Measurements from ENCODE around the gene DPP7.

Gene DPP7

GRCh38 chr9:137114613-137115393 lies at the start of gene DPP7:
TSS of gene DPP7 (minus strand) at chr9:137114733. CDS start at chr9:137114713, 20 bp downstream.
- DNase-seq, result peak; percentile 89

DNA sequence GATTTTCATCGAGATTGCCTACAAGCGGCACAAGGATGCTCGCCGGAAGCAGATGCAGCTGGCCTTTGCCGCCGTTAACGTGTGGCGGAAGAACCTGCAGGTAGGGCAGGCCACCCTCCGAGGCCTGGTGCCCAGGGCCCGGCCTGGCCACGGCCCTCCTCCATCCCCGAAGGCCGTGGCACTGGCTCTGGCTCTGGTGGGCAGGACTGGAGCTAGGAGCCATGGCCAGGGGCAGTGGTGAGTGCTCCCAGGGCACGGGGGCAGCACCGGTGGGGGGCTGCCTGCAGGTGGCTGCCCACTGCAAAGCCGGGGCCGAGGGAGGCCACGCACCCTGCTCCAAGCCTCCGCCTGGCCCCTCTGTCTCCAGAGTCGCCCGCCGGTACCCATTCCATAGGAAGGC lies 49.3 kb upstream of the DPP7 start:
- Mint-ChIP-seq H3K27ac (no peak overlapping the region), H3K27me3 (peaks cover 97% of the 10 kb centered on the region), H3K36me3 (no peaks in the 10 kb centered on the region), H3K4me1 (peaks cover 7% of the 10 kb centered on the region), H3K4me3 (no peak overlapping the region), H3K9me3 (no peaks in the 10 kb centered on the region)
- no peak for DNase-seq
- CTCF ChIA-PET, result interaction anchor here (1.3 to 1.4 kb wide), 2 partner anchors 12 to 73 kb away, joined by 4 to 8 read pairs; no protein-coding TSS in a partner anchor

More at GRCh38 chr9:137114613-137115393, at the start of gene DPP7:
- H3K4me3 Mint-ChIP-seq, result peak within 1 kb of the TSS; percentile 73
- no peaks in the 10 kb centered on the region for H3K27me3 Mint-ChIP-seq
- peaks cover 6% of the 10 kb centered on the region for H3K36me3 Mint-ChIP-seq
- H3K4me1 Mint-ChIP-seq, result peaks cover 8% of the 10 kb centered on the region
- H3K27ac Mint-ChIP-seq, result no peak within 1 kb of the TSS
- CTCF ChIA-PET, result interaction anchor here (0.7 to 2.6 kb wide), 5 partner anchors 10 to 122 kb away, joined by 3 to 7 read pairs (median 4); partner anchors contain the start of gene MAN1B1
- no peaks in the 10 kb centered on the region for H3K9me3 Mint-ChIP-seq

DNA sequence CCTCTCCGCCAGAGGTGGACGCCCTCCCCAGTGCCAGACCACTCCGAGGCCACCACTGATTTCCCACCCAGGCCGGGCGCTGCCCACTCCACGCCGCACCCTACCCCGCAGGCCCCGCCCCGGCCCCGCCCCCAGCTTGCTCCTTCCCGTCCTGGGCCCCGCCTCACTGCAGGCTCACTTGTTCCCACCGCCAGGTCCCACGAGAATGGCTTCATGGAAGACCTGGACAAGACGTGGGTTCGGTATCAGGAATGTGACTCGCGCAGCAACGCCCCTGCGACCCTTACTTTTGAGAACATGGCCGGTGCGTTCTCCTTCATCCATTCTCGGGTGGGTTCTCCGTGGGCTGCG lies 48.8 kb upstream of the DPP7 start:
- Mint-ChIP-seq H3K36me3 (no peaks in the 10 kb centered on the region), H3K4me1 (peaks cover 7% of the 10 kb centered on the region), H3K4me3 (no peak overlapping the region), H3K27ac (no peak overlapping the region), H3K9me3 (no peaks in the 10 kb centered on the region), H3K27me3 (peaks cover 97% of the 10 kb centered on the region)
- no peak for DNase-seq
- CTCF ChIA-PET, result interaction anchor here (1.3 to 1.4 kb wide), 2 partner anchors 13 to 74 kb away, joined by 4 to 8 read pairs; no protein-coding TSS in a partner anchor

DNA sequence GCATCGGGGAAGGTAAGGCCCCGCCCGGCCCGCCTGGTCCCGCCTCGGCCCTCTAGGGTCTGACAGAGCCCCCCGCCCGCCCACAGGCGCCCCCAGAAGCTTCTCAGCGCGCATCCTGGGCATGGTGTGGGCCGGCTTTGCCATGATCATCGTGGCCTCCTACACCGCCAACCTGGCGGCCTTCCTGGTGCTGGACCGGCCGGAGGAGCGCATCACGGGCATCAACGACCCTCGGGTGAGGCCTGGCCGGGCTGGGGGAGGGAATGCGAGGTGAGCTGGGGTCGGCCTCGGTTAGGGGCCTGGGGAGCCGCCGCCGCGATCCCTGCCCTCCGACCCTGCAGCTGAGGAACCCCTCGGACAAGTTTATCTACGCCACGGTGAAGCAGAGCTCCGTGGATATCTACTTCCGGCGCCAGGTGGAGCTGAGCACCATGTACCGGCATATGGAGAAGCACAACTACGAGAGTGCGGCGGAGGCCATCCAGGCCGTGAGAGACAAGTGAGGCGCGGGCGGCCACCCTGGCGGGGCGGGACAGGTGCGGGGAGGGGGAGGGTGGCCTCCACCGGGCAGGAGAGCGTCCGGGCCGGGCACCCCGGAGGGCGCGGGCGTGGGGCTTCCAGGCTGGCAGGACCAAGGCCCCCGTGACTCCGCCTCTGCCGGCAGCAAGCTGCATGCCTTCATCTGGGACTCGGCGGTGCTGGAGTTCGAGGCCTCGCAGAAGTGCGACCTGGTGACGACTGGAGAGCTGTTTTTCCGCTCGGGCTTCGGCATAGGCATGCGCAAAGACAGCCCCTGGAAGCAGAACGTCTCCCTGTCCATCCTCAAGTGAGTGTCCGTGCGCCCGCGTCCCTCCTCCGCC lies 48.2 kb upstream of the DPP7 start:
- CTCF ChIA-PET, result interaction anchor here (1.3 to 1.4 kb wide), 2 partner anchors 13 to 74 kb away, joined by 4 to 8 read pairs; no protein-coding TSS in a partner anchor
- no peak overlapping the region for H3K27ac Mint-ChIP-seq
- H3K4me3 Mint-ChIP-seq, result no peak overlapping the region
- no peaks in the 10 kb centered on the region for H3K9me3 Mint-ChIP-seq
- H3K36me3 Mint-ChIP-seq, result no peaks in the 10 kb centered on the region
- H3K4me1 Mint-ChIP-seq, result peaks cover 13% of the 10 kb centered on the region
- peaks cover 97% of the 10 kb centered on the region for H3K27me3 Mint-ChIP-seq
- DNase-seq, result no peak

DNA sequence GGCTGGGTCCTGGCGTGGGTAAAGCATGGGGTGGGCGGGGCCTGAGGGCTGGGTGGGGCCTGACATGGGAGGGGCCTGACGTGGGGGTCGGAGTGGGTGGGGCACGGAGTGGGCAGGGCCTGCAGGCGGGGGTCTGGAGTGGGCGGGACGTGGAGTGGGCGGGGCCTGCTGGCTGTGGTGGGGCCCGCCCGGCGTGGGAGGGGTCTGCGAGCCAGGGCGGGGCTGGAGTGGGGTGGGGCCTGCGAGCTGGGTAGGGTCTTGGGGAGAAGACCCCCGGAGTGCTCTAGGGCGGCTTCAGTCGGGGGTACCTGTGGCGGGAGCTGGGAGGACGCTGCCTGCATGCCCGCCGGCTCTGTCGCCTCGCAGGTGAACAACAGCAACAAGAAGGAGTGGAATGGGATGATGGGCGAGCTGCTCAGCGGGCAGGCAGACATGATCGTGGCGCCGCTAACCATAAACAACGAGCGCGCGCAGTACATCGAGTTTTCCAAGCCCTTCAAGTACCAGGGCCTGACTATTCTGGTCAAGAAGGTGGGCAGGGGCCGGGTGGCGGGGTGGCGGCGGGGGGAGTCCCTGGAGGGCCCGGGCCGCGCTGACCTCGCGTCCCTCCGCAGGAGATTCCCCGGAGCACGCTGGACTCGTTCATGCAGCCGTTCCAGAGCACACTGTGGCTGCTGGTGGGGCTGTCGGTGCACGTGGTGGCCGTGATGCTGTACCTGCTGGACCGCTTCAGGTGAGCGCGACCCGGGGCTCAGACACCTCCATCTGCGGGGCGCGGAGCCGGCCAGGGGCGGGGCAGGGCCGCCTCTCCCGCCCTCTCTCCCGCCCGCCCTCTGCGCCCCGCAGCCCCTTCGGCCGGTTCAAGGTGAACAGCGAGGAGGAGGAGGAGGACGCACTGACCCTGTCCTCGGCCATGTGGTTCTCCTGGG lies 47.3 kb upstream of the DPP7 start:
- Mint-ChIP-seq H3K27me3 (peaks cover 97% of the 10 kb centered on the region), H3K9me3 (no peaks in the 10 kb centered on the region), H3K36me3 (no peaks in the 10 kb centered on the region), H3K27ac (no peak overlapping the region), H3K4me3 (no peak overlapping the region), H3K4me1 (peaks cover 17% of the 10 kb centered on the region)
- CTCF ChIA-PET, result no interaction called here
- DNase-seq, result no peak

DNA sequence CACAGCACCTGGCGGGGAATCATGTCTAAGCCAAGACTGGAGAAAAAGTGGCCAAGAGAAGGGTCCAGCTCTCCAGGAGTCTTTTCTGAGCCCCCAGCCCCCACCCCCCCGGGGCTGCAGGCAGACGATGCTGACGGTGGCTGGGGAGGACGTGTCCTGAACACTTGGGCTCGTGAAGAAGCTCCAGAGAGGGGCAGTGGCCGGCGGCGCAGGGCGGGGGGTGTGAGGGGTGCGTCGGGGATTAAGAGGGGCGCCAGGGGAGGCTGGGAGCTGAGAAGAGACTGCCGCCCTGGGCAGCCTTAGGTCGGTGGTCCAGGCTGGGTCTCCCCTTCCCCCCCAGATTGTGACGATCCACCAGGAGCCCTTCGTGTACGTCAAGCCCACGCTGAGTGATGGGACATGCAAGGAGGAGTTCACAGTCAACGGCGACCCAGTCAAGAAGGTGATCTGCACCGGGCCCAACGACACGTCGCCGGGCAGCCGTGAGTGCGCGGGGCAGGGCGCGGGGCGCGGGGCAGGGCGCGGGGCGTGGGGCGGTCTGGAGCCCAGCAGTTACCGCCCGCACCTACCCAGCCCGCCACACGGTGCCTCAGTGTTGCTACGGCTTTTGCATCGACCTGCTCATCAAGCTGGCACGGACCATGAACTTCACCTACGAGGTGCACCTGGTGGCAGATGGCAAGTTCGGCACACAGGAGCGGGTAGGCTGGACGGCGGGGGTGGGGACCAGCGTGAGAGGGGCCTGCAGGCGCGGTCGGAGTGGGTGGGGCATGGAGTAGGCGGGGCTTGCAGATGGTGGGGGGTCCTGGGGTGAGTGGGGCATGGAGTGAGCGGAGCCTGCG lies 46.4 kb upstream of the DPP7 start:
- no peaks in the 10 kb centered on the region for H3K36me3 Mint-ChIP-seq
- no peak for DNase-seq
- CTCF ChIA-PET, result no interaction called here
- H3K27me3 Mint-ChIP-seq, result peaks cover 97% of the 10 kb centered on the region
- H3K4me3 Mint-ChIP-seq, result no peak overlapping the region
- H3K27ac Mint-ChIP-seq, result no peak overlapping the region
- H3K9me3 Mint-ChIP-seq, result no peaks in the 10 kb centered on the region
- peaks cover 20% of the 10 kb centered on the region for H3K4me1 Mint-ChIP-seq

DNA sequence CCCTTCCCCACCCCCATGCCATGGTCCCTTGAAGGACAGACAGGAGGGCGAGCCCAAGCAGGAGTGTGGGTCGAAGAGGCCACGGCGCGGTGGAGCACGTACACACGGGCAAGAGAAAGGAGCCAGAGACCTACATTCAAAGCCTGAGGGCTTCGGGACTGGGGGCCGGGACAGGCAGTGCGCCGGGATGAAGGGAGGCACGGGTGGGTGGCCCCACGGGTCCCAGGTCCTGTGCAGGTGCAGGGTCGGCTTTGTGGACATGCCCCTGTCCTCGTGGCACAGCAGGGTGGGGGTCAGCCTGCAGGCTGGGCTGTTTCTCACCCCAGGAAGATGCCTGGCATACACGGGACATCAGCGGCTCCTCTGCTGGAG lies 45.5 kb upstream of the DPP7 start:
- no peak for DNase-seq
- peaks cover 20% of the 10 kb centered on the region for H3K4me1 Mint-ChIP-seq
- CTCF ChIA-PET, result no interaction called here
- H3K36me3 Mint-ChIP-seq, result no peaks in the 10 kb centered on the region
- peaks cover 97% of the 10 kb centered on the region for H3K27me3 Mint-ChIP-seq
- no peak overlapping the region for H3K4me3 Mint-ChIP-seq
- H3K27ac Mint-ChIP-seq, result no peak overlapping the region
- no peaks in the 10 kb centered on the region for H3K9me3 Mint-ChIP-seq

DNA sequence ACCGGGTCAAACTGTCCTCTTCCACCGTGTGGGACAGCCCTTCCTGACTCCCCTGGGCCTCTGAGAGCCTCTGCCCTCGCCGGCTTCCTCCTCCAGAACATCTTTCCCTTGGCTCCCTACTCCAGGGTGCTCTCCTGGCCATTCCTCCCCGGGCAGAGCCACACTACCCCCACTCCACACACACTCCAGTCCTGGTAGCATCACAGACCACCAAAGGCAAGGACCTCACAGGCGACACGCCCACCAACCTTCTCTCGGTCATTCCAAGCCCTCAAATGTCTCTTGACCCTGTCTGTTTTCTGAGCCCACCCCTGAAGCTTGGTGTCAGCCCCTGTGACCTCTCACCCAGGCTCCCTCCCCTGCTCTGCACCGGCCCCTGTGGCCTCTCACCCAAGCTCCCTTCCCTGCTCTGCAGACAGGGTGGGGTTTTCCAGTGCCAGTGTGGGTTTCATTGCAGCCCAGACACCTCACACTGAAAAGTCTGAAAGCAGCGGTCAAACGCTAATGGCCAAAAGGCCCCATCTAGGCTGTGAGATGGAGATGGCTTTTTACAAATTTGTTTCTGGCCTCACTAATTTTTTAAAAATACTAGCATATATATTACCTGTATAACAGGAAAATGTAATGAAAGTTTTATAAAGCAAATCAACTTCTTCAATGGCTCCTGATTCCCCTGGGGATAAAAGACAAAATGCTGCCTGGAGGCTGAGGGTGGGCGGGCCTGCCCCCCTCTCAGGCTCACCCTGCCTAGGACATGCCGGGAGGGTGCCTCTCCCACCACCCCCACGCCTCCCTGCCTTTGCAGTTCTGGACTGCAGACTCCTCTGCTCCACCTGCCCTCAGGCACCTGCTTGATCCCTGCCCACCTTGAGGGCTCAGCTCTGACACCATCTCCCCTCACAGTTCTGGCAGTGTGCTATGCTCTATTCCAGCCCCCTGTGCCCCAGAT lies 44.8 kb upstream of the DPP7 start:
- H3K9me3 Mint-ChIP-seq, result no peaks in the 10 kb centered on the region
- no peak for DNase-seq
- no peaks in the 10 kb centered on the region for H3K36me3 Mint-ChIP-seq
- peaks cover 91% of the 10 kb centered on the region for H3K27me3 Mint-ChIP-seq
- no peak overlapping the region for H3K27ac Mint-ChIP-seq
- H3K4me1 Mint-ChIP-seq, result peaks cover 20% of the 10 kb centered on the region
- CTCF ChIA-PET, result interaction anchor here (1.1 kb wide), 1 partner anchor 33 kb away, joined by 3 read pairs; no protein-coding TSS in a partner anchor
- no peak overlapping the region for H3K4me3 Mint-ChIP-seq

- DNase-seq, result no peak
- H3K4me1 Mint-ChIP-seq, result peaks cover 20% of the 10 kb centered on the region
- H3K4me3 Mint-ChIP-seq, result no peak overlapping the region
- no peaks in the 10 kb centered on the region for H3K9me3 Mint-ChIP-seq
- CTCF ChIA-PET, result interaction anchor here (1.1 to 2.0 kb wide), 3 partner anchors 18 to 78 kb away, joined by 3 to 4 read pairs (median 3); no protein-coding TSS in a partner anchor
- peaks cover 86% of the 10 kb centered on the region for H3K27me3 Mint-ChIP-seq
- H3K36me3 Mint-ChIP-seq, result no peaks in the 10 kb centered on the region
- no peak overlapping the region for H3K27ac Mint-ChIP-seq
Observed at GRCh38 chr9:137158625-137159024, 44.1 kb upstream of the DPP7 start.

- H3K27ac Mint-ChIP-seq, result no peak overlapping the region
- peaks cover 20% of the 10 kb centered on the region for H3K4me1 Mint-ChIP-seq
- H3K4me3 Mint-ChIP-seq, result no peak overlapping the region
Observed at GRCh38 chr9:137157618-137158415, 43.3 kb upstream of the DPP7 start.

DNA sequence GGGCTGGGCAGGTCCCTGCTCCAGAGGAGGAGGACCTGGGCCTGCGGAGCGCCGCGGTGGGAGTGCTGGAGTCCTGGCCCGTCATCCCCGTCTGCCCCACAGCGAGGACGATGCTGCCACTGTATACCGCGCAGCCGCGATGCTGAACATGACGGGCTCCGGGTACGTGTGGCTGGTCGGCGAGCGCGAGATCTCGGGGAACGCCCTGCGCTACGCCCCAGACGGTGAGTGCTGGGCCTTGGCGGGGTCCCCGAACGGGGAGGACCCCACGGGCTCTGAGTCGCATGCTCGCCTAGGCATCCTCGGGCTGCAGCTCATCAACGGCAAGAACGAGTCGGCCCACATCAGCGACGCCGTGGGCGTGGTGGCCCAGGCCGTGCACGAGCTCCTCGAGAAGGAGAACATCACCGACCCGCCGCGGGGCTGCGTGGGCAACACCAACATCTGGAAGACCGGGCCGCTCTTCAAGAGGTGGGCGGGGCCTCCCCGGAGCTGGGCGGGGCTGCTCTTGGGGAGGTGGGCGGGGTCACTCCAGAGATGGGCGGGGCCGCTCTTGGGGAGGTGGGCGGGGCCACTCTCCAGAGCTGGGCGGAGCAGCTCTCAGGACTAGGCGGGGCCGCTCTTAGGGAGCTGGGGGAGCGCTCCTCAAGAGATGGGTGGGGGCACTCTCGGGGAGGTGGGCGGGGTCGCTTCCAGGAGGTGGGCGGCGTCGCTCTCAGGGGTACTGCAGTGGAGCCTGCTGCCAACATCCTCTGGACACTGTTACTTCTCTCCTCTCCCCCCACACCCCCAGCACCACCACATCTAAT lies 42.2 kb upstream of the DPP7 start:
- CTCF ChIA-PET, result interaction anchor here (1.0 to 2.0 kb wide), 2 partner anchors 20 to 80 kb away, joined by 3 to 4 read pairs; no protein-coding TSS in a partner anchor
- H3K27me3 Mint-ChIP-seq, result peaks cover 67% of the 10 kb centered on the region
- no peaks in the 10 kb centered on the region for H3K36me3 Mint-ChIP-seq
- no peaks in the 10 kb centered on the region for H3K9me3 Mint-ChIP-seq
- no peak overlapping the region for H3K4me3 Mint-ChIP-seq
- peak; percentile 66 for DNase-seq
- H3K27ac Mint-ChIP-seq, result no peak overlapping the region
- H3K4me1 Mint-ChIP-seq, result peaks cover 20% of the 10 kb centered on the region

More at GRCh38 chr9:137157618-137158415, 43.3 kb upstream of the DPP7 start:
- H3K27me3 Mint-ChIP-seq, result peaks cover 78% of the 10 kb centered on the region
- no peak for DNase-seq
- CTCF ChIA-PET, result interaction anchor here (0.7 to 2.0 kb wide), 5 partner anchors 11 to 79 kb away, joined by 3 to 4 read pairs (median 3); no protein-coding TSS in a partner anchor
- no peaks in the 10 kb centered on the region for H3K9me3 Mint-ChIP-seq
- H3K36me3 Mint-ChIP-seq, result no peaks in the 10 kb centered on the region

Measured in activated naive CD4-positive, alpha-beta T cell treated with anti-CD3 and anti-CD28 coated beads, Interleukin-2, amount 10 ng/mL, durations not matched to agents 7 days and 5 days (primary cell).